PC-3 (cell line): ENCODE data around the gene PHKB.

Experiments
- EZH2 ChIP-seq: fragments of 300-600 bp; sonication (generic); IDR thresholded peaks from one replicate; pipeline ENCODE4 v1.6.1; 2017; ENCODE audit warnings: antibody characterized with exemption, mild to moderate bottlenecking, low read length; ENCODE audit not compliant: unreplicated experiment
- EZH2phosphoT487 ChIP-seq: fragments of 300-600 bp; sonication (generic); IDR thresholded peaks from 2 replicates; pipeline ENCODE4 v1.6.1; 2018; ENCODE audit warnings: mild to moderate bottlenecking, antibody characterized with exemption, low read length, borderline replicate concordance
- TF ChIP-seq, protein P1 (sequence below): fragments of 300-600 bp; sonication (generic); conservative IDR thresholded peaks from 2 replicates; pipeline ENCODE4 v1.5.1; 2017; ENCODE audit warnings: antibody characterized with exemption, low read depth, mild to moderate bottlenecking, low read length

DNA sequence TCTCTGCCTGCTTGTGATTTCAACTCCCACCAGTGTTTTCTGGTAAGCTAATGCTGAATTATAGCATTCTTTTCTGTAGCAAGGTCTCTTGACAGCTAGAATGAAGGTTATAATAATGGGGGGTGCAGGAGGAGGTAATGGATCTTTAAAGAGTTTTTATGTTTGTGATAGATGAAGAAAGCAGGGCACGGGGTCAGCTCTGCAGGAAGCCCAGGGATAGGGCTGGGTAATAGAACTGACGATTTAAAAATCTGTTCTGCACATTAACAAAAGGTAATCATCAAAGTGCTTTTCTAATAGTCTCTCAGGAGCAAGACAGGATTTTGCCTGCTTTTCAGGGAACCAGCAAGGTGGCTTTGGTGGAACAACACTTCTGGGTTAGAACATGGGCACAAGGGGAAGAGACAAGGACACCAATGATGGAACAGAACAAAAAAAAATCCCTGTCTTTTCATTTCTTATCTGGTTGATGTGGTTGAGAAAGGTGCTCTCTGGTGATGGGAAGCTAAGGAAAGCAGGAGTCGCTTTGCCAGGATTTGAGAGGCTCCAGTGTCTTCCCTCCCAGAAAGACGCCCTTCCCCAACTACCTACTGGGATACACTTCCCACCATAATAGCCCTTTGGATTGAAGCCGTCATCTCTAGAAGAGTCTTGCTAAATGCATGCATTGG is 263.1 kb downstream of the PHKB start:
- TF ChIP-seq, protein P1, sequence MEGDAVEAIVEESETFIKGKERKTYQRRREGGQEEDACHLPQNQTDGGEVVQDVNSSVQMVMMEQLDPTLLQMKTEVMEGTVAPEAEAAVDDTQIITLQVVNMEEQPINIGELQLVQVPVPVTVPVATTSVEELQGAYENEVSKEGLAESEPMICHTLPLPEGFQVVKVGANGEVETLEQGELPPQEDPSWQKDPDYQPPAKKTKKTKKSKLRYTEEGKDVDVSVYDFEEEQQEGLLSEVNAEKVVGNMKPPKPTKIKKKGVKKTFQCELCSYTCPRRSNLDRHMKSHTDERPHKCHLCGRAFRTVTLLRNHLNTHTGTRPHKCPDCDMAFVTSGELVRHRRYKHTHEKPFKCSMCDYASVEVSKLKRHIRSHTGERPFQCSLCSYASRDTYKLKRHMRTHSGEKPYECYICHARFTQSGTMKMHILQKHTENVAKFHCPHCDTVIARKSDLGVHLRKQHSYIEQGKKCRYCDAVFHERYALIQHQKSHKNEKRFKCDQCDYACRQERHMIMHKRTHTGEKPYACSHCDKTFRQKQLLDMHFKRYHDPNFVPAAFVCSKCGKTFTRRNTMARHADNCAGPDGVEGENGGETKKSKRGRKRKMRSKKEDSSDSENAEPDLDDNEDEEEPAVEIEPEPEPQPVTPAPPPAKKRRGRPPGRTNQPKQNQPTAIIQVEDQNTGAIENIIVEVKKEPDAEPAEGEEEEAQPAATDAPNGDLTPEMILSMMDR = no peak
- TF ChIP-seq EZH2 = no peak
- no peak for TF ChIP-seq EZH2phosphoT487
